ENCODE data around the gene LRRC31.

The LRRC31 gene

DNA sequence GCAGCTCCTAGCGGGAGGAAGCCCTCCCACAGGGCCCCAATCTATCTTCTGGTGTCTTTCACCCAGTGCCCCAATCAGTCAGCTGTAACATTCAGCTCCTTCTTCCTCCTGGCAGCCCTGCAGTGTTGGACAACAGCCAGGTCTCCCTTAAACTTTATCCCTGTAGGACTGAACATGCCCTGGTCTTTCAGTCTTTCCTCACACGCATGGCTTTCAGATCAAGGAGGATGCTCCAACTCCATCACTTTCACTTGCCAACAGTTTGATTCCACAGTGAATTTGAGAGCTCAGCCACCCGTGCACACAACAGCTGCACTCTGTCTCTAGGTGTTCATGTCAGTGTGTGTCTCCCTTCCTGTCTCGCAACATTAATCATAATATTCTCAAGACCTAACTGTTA lies 28.6 kb downstream of the LRRC31 start:
- no peaks in the 10 kb centered on the region for H3K9me3 Mint-ChIP-seq
- no peaks in the 10 kb centered on the region for H3K36me3 Mint-ChIP-seq
- H3K4me1 Mint-ChIP-seq = no peaks in the 10 kb centered on the region
- peaks cover 4% of the 10 kb centered on the region for H3K27me3 Mint-ChIP-seq
- H3K27ac Mint-ChIP-seq = no peak overlapping the region
- H3K4me3 Mint-ChIP-seq = no peak overlapping the region

DNA sequence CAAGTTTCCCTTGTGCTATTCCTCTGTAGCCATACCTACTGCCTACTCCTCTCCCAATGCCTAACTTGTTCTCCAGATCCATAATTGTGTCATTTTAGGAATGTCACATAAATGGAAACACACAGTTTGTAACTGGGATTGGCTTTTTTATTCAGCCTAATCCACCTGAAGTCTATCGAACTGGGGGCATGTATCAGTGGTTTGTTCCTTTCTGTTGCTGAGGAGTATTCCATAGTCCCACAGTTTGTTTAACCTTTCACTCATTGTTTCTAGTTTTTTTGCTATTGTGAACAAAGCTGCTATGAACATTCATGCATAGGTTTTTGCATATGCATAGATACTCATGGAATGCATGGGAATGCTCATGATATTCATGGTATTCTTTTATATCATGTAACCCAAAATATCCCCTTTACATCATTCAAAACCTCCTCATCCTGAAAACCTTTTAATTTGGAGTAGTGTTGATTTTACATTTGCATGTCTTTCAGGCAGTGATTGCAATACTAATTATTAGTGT lies 31.2 kb downstream of the LRRC31 start:
- Mint-ChIP-seq H3K27ac (no peak overlapping the region), H3K9me3 (no peaks in the 10 kb centered on the region), H3K4me3 (no peak overlapping the region), H3K27me3 (peaks cover 4% of the 10 kb centered on the region), H3K4me1 (no peaks in the 10 kb centered on the region), H3K36me3 (no peaks in the 10 kb centered on the region)

DNA sequence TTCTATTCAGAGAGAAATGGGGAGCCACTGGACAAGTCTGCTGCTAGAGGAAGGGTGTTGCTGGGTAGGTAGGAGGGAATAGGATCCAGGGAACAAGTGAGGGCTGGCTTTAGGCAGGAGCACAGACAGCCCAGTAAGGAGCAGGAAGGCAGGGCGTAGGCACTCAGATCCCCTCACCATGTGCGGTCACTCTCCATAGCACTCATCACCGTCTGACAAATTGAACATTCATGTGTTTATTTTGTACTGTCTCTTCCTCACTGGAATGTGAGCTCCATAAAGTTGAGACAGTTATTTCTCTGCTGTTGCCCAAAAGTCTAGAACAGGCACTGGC lies 32.8 kb downstream of the LRRC31 start:
- H3K9me3 Mint-ChIP-seq = no peaks in the 10 kb centered on the region
- H3K27ac Mint-ChIP-seq = no peak overlapping the region
- no peaks in the 10 kb centered on the region for H3K4me1 Mint-ChIP-seq
- H3K27me3 Mint-ChIP-seq = peaks cover 4% of the 10 kb centered on the region
- no peak overlapping the region for H3K4me3 Mint-ChIP-seq
- H3K36me3 Mint-ChIP-seq = no peaks in the 10 kb centered on the region

DNA sequence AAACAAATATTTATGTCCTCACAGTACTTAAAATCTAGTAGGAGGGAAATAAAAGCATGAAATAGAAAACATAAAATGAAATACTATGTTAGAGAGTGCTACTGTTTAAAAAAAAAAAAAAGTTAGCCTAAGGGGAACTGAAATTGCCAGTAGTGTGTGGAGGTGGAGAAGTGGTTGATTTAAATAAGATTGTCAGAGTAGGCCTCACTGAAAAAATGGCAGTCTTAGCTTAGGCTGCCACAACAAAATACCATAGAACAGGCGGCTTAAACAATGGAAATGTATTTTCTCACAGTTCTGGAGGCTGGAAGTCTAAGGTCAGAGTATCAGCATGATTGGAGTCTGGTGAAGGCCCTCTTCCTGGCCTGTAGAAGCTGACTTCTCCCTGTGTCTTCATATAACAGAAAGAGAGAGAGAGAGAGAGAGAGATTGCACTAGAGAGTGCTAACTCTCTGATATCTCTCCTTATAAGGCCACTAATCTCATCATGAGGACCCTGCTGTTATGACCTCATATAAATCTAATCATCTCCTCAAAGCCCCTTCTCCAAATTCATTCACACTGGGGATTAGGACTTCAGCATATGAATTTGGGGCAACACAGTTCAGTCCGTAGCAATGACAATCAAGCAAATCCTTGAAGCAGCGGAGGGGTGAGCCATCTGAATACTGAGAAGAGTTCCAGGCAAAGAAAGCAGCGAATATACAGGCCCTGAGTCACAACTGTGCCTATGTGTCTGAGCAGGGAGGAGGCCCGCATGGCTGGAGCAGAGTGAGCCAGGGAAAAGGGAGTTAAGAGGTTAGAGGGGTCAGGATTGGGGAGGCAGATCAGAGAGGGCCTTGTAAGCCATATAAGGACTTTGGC lies 33.4 kb downstream of the LRRC31 start:
- Mint-ChIP-seq H3K4me3 (no peak overlapping the region), H3K4me1 (no peaks in the 10 kb centered on the region)

DNA sequence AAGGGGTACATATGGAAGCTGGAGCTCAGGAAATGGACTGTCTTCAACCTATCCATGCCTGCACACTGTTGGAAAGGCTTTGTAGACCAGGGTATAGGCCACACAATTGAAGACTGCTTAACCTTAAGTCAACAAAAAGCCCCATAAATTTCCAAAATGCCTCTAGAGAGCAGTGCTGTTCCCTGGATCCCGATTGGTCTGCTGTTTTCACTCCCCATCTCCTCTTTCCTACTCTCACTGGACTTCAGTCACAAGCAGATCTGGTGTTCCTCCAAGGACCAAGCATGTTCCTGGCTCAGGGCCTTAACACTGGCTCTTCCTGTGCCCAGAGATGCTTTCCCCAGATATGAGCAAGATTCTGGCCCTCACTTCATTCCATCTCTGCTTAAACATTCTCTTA lies 34.2 kb downstream of the LRRC31 start:
- H3K4me3 Mint-ChIP-seq = no peak overlapping the region
- no peak overlapping the region for H3K27ac Mint-ChIP-seq
- peaks cover 4% of the 10 kb centered on the region for H3K27me3 Mint-ChIP-seq
- no peaks in the 10 kb centered on the region for H3K36me3 Mint-ChIP-seq
- no peaks in the 10 kb centered on the region for H3K4me1 Mint-ChIP-seq
- no peaks in the 10 kb centered on the region for H3K9me3 Mint-ChIP-seq

More for the DNA sequence above, 33.4 kb downstream of the LRRC31 start:
- H3K27me3 Mint-ChIP-seq = peaks cover 4% of the 10 kb centered on the region
- H3K36me3 Mint-ChIP-seq = no peaks in the 10 kb centered on the region
- no peak overlapping the region for H3K27ac Mint-ChIP-seq
- H3K9me3 Mint-ChIP-seq = no peaks in the 10 kb centered on the region

DNA sequence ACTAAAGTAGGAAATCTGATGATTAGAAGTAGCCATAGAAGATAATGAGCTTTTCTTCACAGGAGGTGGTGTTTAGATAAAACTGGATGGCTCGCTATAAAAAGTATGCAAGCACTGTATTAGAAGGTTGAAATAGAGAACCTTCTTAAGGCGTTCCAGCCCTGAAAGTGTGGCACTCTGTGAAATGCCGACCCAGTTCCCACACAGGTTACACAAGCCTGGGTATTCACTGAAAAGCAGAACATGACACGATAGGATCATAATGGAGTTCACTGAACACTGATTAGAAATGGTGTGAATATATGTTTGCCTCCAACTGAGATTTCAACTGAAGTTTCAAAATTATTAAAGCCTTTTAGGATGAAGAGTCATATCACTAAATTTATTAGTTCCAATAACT lies 42.0 kb downstream of the LRRC31 start:
- H3K4me1 Mint-ChIP-seq = peaks cover 4% of the 10 kb centered on the region
- H3K36me3 Mint-ChIP-seq = no peaks in the 10 kb centered on the region
- H3K27ac Mint-ChIP-seq = no peak overlapping the region

DNA sequence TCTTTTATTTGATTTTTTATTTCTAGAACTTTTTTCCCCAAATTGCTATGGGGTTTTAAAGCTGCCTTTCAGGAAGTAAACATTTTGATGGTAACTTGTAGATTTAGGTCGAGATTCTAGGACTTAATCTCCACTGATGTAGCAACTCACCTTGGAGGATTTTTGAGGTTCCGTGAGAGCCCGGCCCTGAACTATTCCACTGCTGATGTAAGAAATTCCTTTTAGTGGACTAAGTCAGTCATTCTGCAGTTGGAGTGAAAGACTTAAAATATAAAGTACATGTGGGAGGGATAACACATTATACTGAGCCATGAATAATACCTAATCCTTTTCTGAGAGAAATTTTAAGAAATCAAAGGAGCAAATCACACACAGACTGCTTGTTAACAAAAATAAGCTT lies 44.4 kb downstream of the LRRC31 start:
- peaks cover 4% of the 10 kb centered on the region for H3K4me1 Mint-ChIP-seq
- H3K4me3 Mint-ChIP-seq = no peak overlapping the region
- no peaks in the 10 kb centered on the region for H3K9me3 Mint-ChIP-seq
- peaks cover 11% of the 10 kb centered on the region for H3K27me3 Mint-ChIP-seq
- no peaks in the 10 kb centered on the region for H3K36me3 Mint-ChIP-seq
- H3K27ac Mint-ChIP-seq = no peak overlapping the region

More for the DNA sequence above, 42.0 kb downstream of the LRRC31 start:
- no peaks in the 10 kb centered on the region for H3K9me3 Mint-ChIP-seq
- peaks cover 4% of the 10 kb centered on the region for H3K27me3 Mint-ChIP-seq
- no peak overlapping the region for H3K4me3 Mint-ChIP-seq

DNA sequence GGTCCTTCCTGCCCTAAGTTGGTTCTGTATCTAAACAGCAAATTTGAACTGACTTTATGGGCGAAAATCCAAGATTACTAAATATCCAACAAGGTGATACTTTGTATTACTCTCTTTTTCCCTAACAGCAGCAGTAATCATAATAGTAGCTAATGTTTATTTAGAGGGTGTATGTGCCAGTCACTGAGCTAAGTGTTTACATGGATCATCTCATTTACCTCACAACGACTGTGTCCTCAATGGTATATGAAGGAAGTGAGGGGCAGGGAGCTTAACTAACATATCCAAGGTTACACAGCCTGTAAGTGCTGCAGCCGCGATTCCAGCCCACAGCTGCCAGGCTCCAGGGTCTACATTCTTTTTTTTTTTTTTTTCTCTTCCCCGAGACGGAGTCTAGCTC lies 46.8 kb downstream of the LRRC31 start:
- Mint-ChIP-seq H3K4me1 (no peaks in the 10 kb centered on the region), H3K27me3 (peaks cover 16% of the 10 kb centered on the region), H3K4me3 (no peak overlapping the region), H3K27ac (no peak overlapping the region), H3K9me3 (no peaks in the 10 kb centered on the region), H3K36me3 (no peaks in the 10 kb centered on the region)

DNA sequence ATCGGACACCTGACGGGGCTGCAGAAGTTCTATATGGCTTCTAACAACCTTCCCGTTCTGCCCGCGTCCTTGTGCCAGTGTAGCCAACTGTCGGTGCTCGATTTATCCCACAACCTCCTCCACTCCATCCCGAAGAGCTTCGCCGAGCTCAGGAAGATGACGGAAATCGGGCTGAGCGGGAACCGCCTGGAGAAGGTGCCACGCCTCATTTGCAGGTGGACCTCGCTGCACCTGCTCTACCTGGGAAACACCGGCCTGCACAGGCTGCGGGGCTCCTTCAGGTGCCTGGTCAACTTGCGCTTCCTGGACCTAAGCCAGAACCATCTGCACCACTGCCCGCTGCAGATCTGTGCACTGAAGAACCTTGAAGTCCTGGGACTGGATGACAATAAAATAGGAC lies 47.2 kb downstream of the LRRC31 start:
- peaks cover 16% of the 10 kb centered on the region for H3K27me3 Mint-ChIP-seq
- no peaks in the 10 kb centered on the region for H3K9me3 Mint-ChIP-seq
- H3K4me1 Mint-ChIP-seq = no peaks in the 10 kb centered on the region
- H3K36me3 Mint-ChIP-seq = no peaks in the 10 kb centered on the region
- H3K27ac Mint-ChIP-seq = no peak overlapping the region
- H3K4me3 Mint-ChIP-seq = no peak overlapping the region

DNA sequence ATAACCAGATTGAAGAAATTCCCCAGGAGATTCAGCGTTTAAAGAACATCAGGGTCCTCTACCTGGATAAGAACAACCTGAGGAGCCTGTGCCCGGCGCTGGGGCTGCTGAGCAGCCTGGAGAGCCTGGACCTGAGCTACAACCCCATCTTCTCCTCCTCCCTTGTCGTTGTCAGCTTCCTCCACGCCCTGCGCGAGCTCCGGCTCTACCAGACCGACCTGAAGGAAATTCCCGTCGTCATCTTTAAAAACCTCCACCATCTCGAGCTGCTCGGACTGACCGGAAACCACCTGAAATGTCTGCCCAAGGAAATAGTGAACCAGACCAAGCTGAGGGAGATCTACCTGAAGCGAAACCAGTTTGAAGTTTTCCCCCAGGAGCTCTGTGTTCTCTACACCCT lies 47.6 kb downstream of the LRRC31 start:
- no peak overlapping the region for H3K4me3 Mint-ChIP-seq
- no peaks in the 10 kb centered on the region for H3K4me1 Mint-ChIP-seq
- no peaks in the 10 kb centered on the region for H3K9me3 Mint-ChIP-seq
- H3K36me3 Mint-ChIP-seq = no peaks in the 10 kb centered on the region
- H3K27me3 Mint-ChIP-seq = peaks cover 16% of the 10 kb centered on the region
- no peak overlapping the region for H3K27ac Mint-ChIP-seq

DNA sequence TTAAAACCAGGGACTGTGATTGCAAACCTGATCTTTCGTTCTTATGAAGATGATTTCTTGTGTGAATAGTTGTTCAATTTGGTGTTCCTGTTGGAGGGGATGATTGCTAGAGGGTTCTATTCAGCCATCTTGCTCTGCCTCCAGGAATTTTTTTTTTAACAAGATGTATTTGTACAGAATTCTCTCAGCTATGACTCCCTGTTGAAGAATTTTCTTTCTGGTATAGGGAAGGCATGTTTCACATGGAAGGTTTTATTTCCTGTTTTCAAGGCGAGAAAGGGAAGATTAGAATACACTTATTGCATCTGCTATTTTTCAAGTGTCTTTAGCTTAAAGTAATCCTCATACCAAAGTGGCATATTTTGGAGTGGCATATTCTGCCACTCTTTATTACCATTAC lies 51.4 kb downstream of the LRRC31 start:
- H3K36me3 Mint-ChIP-seq = peaks cover 2% of the 10 kb centered on the region
- peaks cover 11% of the 10 kb centered on the region for H3K4me1 Mint-ChIP-seq
- peaks cover 15% of the 10 kb centered on the region for H3K9me3 Mint-ChIP-seq
- no peak overlapping the region for H3K27ac Mint-ChIP-seq
- H3K4me3 Mint-ChIP-seq = no peak overlapping the region
- peaks cover 12% of the 10 kb centered on the region for H3K27me3 Mint-ChIP-seq

DNA sequence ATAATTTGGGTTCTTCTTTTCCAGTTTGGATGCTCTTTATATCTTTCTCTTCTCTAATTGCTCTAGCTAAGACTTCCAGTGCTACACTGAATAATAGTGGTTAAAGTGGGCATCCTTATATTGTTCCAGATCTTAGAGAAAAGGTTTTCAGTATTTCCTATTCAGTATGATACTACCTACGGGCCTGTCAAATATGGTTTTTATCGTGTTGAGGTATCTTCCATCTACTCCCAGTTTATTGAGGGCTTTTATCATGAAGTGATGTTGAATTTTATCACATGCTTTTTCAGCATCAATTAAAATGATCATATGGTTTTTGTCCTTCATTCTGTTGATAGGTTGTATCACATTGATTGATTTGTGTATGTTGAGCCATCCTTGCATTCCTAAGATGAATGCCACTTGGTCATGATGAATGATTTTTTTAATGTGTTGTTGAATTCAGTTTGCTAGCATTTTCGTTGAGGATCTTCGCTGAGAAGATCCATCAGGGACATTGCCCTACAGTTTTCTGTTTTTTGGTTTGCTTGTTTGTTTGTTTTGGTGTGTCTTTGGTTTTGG lies 54.1 kb downstream of the LRRC31 start:
- Mint-ChIP-seq H3K4me1 (peaks cover 25% of the 10 kb centered on the region), H3K9me3 (peaks cover 15% of the 10 kb centered on the region), H3K27me3 (peaks cover 5% of the 10 kb centered on the region), H3K4me3 (no peak overlapping the region), H3K27ac (no peak overlapping the region), H3K36me3 (peaks cover 2% of the 10 kb centered on the region)

DNA sequence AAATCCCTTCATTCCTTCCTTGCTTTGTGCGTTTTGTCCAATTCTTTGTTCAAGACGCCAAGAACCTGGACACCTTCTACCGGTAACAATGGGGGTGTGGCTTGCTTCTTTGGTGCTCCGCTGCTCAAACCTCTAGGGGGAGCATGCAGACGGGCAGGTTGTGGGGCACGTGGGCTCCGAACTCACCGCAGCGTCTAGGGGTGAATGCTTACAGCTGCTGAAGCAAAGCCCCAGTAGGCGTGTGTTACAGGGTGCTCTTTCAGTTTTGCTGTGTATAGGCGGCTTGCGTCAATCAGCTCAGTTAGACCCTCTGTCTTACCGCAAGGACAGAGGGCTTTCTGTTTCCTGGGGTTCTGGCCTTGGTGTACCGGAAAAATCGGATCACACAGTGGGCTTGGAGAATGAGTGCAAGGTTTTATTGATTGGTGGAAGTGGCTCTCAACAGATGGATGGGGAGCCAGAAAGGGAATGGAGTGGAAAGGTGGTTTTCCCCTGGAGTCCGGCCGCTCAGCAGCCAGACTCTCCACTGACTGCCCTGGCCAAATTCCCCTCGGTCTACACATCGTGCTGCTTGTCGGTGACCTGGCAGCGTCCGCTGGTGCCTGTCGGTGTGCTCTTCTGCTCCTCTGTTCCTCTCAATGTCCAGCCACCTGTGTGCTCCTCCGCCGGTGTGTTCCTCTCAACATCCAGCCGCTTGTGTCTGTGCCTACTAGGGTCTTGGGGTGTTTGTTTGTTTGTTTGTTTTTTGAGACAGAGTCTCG lies 55.8 kb downstream of the LRRC31 start:
- Mint-ChIP-seq H3K27me3 (peaks cover 4% of the 10 kb centered on the region), H3K36me3 (peaks cover 2% of the 10 kb centered on the region), H3K4me1 (peaks cover 28% of the 10 kb centered on the region), H3K27ac (peak overlapping the region; percentile 78), H3K4me3 (peak overlapping the region; percentile 88), H3K9me3 (peaks cover 15% of the 10 kb centered on the region)

DNA sequence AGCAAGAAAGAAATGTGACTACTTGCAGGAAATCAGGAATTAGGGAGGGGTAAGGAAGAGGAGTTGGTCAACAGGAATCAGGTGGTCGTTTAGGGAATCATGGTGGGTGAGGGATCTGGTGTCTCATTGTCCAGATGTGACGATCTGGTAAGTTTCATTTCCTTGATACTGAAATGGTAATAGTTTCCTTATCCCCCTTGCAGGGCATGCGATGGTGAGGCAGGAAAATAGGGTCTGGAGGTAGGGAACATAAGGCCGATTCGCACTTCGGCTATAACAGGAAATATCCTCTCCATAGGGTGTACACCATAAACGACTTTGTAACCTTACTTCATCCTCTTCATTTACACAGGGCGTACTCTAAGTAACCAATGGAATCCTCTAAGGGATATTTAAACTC lies 56.5 kb downstream of the LRRC31 start:
- Mint-ChIP-seq H3K4me1 (peaks cover 28% of the 10 kb centered on the region), H3K27me3 (peaks cover 3% of the 10 kb centered on the region), H3K36me3 (peaks cover 2% of the 10 kb centered on the region), H3K9me3 (peaks cover 15% of the 10 kb centered on the region), H3K4me3 (peak overlapping the region; percentile 88), H3K27ac (peak overlapping the region; percentile 78)

DNA sequence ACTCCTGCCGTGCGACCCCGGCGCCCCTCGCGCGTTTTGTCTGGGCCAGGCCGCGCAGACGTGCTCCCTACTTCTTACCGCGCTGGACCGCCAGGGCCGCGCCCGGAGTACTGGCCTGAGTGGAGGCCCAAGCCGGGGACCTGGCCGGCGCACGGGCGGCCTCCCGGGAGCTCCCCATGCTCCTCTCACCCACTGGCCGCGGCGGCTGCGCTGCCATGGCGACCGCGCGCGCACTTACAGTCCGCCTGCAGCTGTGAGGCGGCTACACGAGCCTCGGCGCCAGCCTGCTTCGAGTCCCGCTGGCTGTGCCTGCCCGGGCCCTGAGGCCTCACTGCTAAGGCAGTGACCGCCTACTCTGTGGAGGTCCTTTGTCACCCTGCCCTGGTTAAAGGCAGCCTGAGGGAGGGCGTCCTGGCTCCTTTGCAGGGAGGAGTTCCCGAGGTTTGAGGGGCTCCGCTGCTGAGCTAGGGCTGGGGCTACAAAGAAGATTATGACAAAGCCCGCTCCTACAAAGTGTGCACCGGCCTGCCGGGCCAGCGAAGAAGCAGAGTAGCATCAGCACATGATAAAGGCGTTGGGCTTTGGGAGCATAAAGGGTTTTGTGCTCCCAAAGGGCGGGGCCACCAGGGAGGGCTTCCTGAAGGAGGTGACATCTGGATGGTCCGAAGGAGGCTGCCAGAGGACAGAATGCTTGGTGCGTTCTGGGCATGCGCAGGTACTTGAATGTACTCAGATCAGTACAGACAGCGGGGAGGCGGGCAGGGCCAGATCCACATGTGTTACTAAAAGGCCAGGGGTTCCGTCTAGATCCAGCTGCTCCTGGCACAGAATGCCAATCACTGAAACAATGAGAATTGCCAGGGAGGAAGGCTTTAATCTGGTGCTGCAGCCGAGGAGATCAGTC lies 57.2 kb downstream of the LRRC31 start, which contains the start of the genes LRRC34 and LRRIQ4:
Gene LRRC34, minus strand, starts transcription at position 573 of the 904 bp plus-strand sequence. Its CDS starts 356 bp downstream, at position 217.
Gene LRRIQ4, plus strand, starts transcription at position 539 of the 904 bp plus-strand sequence. CDS start 9,052 bp downstream, outside the sequence.
- peaks cover 15% of the 10 kb centered on the region for H3K9me3 Mint-ChIP-seq
- no peaks in the 10 kb centered on the region for H3K27me3 Mint-ChIP-seq
- peaks cover 2% of the 10 kb centered on the region for H3K36me3 Mint-ChIP-seq
- peaks cover 28% of the 10 kb centered on the region for H3K4me1 Mint-ChIP-seq
- peak within 1 kb of the TSS; percentile 78 for H3K27ac Mint-ChIP-seq
- peak within 1 kb of the TSS; percentile 88 for H3K4me3 Mint-ChIP-seq
